ENCODE results near the gene SIRPA.

DNA sequence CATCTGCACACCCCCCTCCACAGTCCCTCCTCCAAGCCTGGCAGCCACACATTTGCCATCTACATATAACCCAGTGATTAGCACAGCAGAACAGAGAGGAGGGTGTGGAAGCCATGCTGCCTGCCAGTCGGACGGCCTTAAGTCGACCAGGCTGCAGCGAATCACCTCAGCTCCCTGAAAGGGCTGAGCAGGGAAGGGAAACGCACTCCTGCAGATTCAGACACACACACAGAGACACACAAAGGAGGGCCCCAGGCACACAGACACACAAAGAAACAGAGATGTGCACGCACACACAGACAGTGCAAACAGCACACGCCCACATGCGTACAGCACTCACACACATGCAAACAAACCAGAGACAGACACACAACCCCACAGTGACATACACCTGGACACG, 11.2 kb upstream of the SIRPA start:
- TF ChIP-seq EZH2 (IDR thresholded peaks at IDR 0.05; ENCODE audit: insufficient read depth, poor library complexity, severe bottlenecking) (no peak), EZH2phosphoT487 (IDR thresholded peaks at IDR 0.05; ENCODE audit: insufficient read depth, low read depth) (no peak)

Data from GM23248 (cell line).